K562 (cell line): ENCODE measurements around the gene HPD. TPM values are rescaled to one million over a fixed set of nuclear protein-coding genes. Genes with fewer than 3 reads are reported as not detected.
A peak's percentile ranks its signal among the peaks of the same experiment; 100 is the strongest.

Experiments used
- ARID3B ChIP-seq: fragments of 250-450 bp; sonication (Bioruptor Pico); IDR thresholded peaks from 2 replicates; pipeline ENCODE4 v1.4.0; 2020; ENCODE audit warnings: borderline replicate concordance
- DLX4 ChIP-seq: fragments of 250-450 bp; sonication (Bioruptor Pico); IDR thresholded peaks from 2 replicates; pipeline ENCODE4 v1.6.1; 2021; ENCODE audit warnings: mild to moderate bottlenecking
- EGR1 ChIP-seq: fragments of 450-650 bp; conservative IDR thresholded peaks from 2 replicates; pipeline ENCODE4 v1.6.1; 2017; ENCODE audit warnings: mild to moderate bottlenecking
- HOMEZ ChIP-seq: fragments of 250-450 bp; sonication (Bioruptor Pico); IDR thresholded peaks from 2 replicates; pipeline ENCODE4 v1.4.0; 2020; ENCODE audit warnings: mild to moderate bottlenecking, moderate library complexity
- IRF9 ChIP-seq: fragments of 450-650 bp; IDR thresholded peaks from 2 replicates; pipeline ENCODE4 v1.6.1; 2016; ENCODE audit warnings: missing biosample characterization, missing genetic modification characterization
- OTX1 ChIP-seq: fragments of 450-650 bp; formaldehyde crosslinking; IDR thresholded peaks from 2 replicates; pipeline ENCODE4 v1.4.0; 2022; ENCODE audit warnings: mild to moderate bottlenecking
- PHB ChIP-seq: fragments of 250-450 bp; sonication (Bioruptor Pico); IDR thresholded peaks from 2 replicates; pipeline ENCODE4 v1.5.0; 2021
- RBFOX2 ChIP-seq: fragments of 200-400 bp; formaldehyde crosslinking; IDR thresholded peaks from 2 replicates; pipeline ENCODE4 v1.6.1; 2017; ENCODE audit warnings: low read depth, mild to moderate bottlenecking, low read length, moderate library complexity
- SMARCA5 ChIP-seq: fragments of 450-650 bp; IDR thresholded peaks from 2 replicates; pipeline ENCODE4 v1.6.1; 2016
- SMARCE1 ChIP-seq: fragments of 450-650 bp; IDR thresholded peaks from 2 replicates; pipeline ENCODE4 v1.7.1; 2016; ENCODE audit warnings: mild to moderate bottlenecking
- SMC3 ChIP-seq: conservative IDR thresholded peaks from 2 replicates; pipeline ENCODE4 v1.6.1; 2011; ENCODE audit warnings: low read depth, low read length, improper control_type of control experiment; ENCODE audit not compliant: insufficient read depth
- STAT5A ChIP-seq: IDR thresholded peaks from 2 replicates; pipeline ENCODE4 v1.6.1; 2012; ENCODE audit warnings: low read length, inconsistent platforms, borderline replicate concordance
- TFAP4 ChIP-seq: sonication (generic); formaldehyde crosslinking; IDR thresholded peaks from 2 replicates; pipeline ENCODE4 v1.8.0; 2022; ENCODE audit warnings: missing genetic modification reagents, mild to moderate bottlenecking, moderate library complexity, borderline replicate concordance
- YY1 ChIP-seq, 3 experiments: IDR thresholded peaks; 2 replicates each; pipeline ENCODE4 v1.6.1; 2011; ENCODE audit warnings: low read length in 2 of 3, mild to moderate bottlenecking in 2 of 3, moderate library complexity in 2 of 3, borderline replicate concordance in 1 of 3, control low read depth in 1 of 3, low read depth in 1 of 3; ENCODE audit not compliant: insufficient read depth in 3 of 3, insufficient replicate concordance in 2 of 3, control insufficient read depth in 1 of 3, insufficient read length in 1 of 3; ENCODE audit errors: extremely low read depth in 1 of 3
- ZBTB26 ChIP-seq: fragments of 450-650 bp; formaldehyde crosslinking; IDR thresholded peaks from 2 replicates; pipeline ENCODE4 v1.4.0; 2022; ENCODE audit warnings: missing genetic modification characterization
- ZC3H11A ChIP-seq: IDR thresholded peaks from 2 replicates; pipeline ENCODE4 v1.6.1; 2012; ENCODE audit warnings: low read depth, low read length, improper control_type of control experiment
- ZNF184 ChIP-seq: sonication (generic); formaldehyde crosslinking; IDR thresholded peaks from 2 replicates; pipeline ENCODE4 v1.5.0; 2020; ENCODE audit warnings: missing genetic modification reagents
- ZNF316 ChIP-seq: fragments of 450-650 bp; IDR thresholded peaks from 2 replicates; pipeline ENCODE4 v1.6.1; 2016
- ZNF695 ChIP-seq: fragments of 450-650 bp; formaldehyde crosslinking; IDR thresholded peaks from 2 replicates; pipeline ENCODE4 v1.4.0; 2020; ENCODE audit warnings: mild to moderate bottlenecking, moderate library complexity
- ZNF766 ChIP-seq: fragments of 200-800 bp; sonication (Bioruptor generic); conservative IDR thresholded peaks from 2 replicates; pipeline ENCODE4 v1.6.1; 2016; ENCODE audit warnings: missing genetic modification characterization, missing compliant biosample characterization
- polyA plus RNA-seq, 8 experiments: library from polyadenylated mRNA; depleted of rRNA in 4 of 8; stranded (reverse) in 5 of 8; unstranded in 3 of 8; fragments of >200 nt; fragmentation: Nextera tagmentation in 2 of 8; fragmentation: Illumina TruSeq in 1 of 8; extraction: Ambion mirVana in 2 of 8; extraction: Trizol in 1 of 8; gene quantifications; 2 replicates each; pipeline versions ENCODE4 v1.2.1 to v1.2.3, GENCODE V29; 2011 to 2014; ENCODE audit warnings: inconsistent platforms in 1 of 8, missing spikeins in 1 of 8
- total RNA-seq, 7 experiments: library from RNA; depleted of rRNA in 6 of 7; stranded (reverse); fragments of >200 nt in 6 of 7; fragmentation: Illumina TruSeq in 2 of 7; extraction: Trizol in 2 of 7; gene quantifications; 2 replicates each; pipeline versions ENCODE4 v1.2.1 to v1.2.3, GENCODE V29; 2011 to 2021; ENCODE audit warnings: low replicate concordance in 1 of 7

HPD gene
- total and polyA plus RNA-seq, 9 of the 15 experiments (the other 6 are each of a cell fraction or from before 2014, with no cell fraction given): 0.06 to 0.29 (median 0.07) TPM; not detected in 4

- TF ChIP-seq ZBTB26 (CRISPR knock-in tag) (0 out of 2 replicates have a peak, but pooled peaks have one; percentile 73), ZNF766 (CRISPR knock-in tag) (no peak), RBFOX2 (peak; percentile 78), ZC3H11A (no peak), ARID3B (CRISPR knock-in tag) (no peak), ZNF184 (CRISPR knock-in tag) (no peak), YY1 (IDR thresholded peaks at IDR 0.05; ENCODE audit: borderline replicate concordance in 1 of 3, control insufficient read depth in 1 of 3, extremely low read depth in 1 of 3, insufficient read depth in 3 of 3, insufficient read length in 1 of 3, insufficient replicate concordance in 2 of 3, low read depth in 1 of 3, low read length in 2 of 3) (peak in 1 of 3 experiments; percentile 47), PHB (CRISPR knock-in tag) (no peak), TFAP4 (CRISPR knock-in tag) (peak; percentile 86), SMARCE1 (0 out of 2 replicates have a peak, but pooled peaks have one; percentile 47), ZNF695 (CRISPR knock-in tag) (no peak), HOMEZ (no peak), SMC3 (0 out of 2 replicates have a peak, but pooled peaks have one; percentile 18), EGR1 (no peak; the same call in 1 of the 2 replicates), OTX1 (CRISPR knock-in tag) (peak; percentile 49; the same call in 1 of the 2 replicates), STAT5A (no peak), SMARCA5 (no peak), ZNF316 (no peak), IRF9 (tag) (no peak), DLX4 (CRISPR knock-in tag) (no peak)
These were observed 61.6 kb downstream of the HPD start (continued) for GRCh38 chr12:121796855-121797751.
